K562 (cell line): Measurements from ENCODE around the gene PPP1R13L. TPM values are rescaled to one million over a fixed set of nuclear protein-coding genes. Genes with fewer than 3 reads are reported as not detected.

Experiments
- ARHGAP35 ChIP-seq: fragments of 450-650 bp; IDR thresholded peaks from 2 replicates; pipeline ENCODE4 v1.6.1; 2018; ENCODE audit not compliant: partially characterized antibody
- ARID1B ChIP-seq: fragments of 450-650 bp; IDR thresholded peaks from 2 replicates; pipeline ENCODE4 v1.6.1; 2016; ENCODE audit warnings: antibody characterized with exemption, mild to moderate bottlenecking, inconsistent platforms
- CXXC5 ChIP-seq: fragments of 250-450 bp; sonication (Bioruptor Pico); IDR thresholded peaks from 2 replicates; pipeline ENCODE4 v1.8.0; 2022; ENCODE audit warnings: inconsistent platforms, mild to moderate bottlenecking, moderate library complexity
- FOXA1 ChIP-seq: fragments of 450-650 bp; IDR thresholded peaks from 2 replicates; pipeline ENCODE4 v1.6.1; 2016; ENCODE audit warnings: mild to moderate bottlenecking, borderline replicate concordance
- HDGF ChIP-seq: fragments of 450-650 bp; IDR thresholded peaks from 2 replicates; pipeline ENCODE4 v1.6.1; 2016
- JUND ChIP-seq, 2 experiments: IDR thresholded peaks; 2 replicates in 1 of 2; 3 replicates in 1 of 2; pipeline ENCODE4 v1.6.1; 2011; ENCODE audit warnings: borderline replicate concordance in 2 of 2, low read depth in 2 of 2, low read length in 2 of 2, improper control_type of control experiment in 1 of 2, missing biosample characterization in 1 of 2, missing genetic modification characterization in 1 of 2, missing genetic modification reagents in 1 of 2
- KLF13 ChIP-seq: fragments of 450-650 bp; IDR thresholded peaks from 2 replicates; pipeline ENCODE4 v1.6.1; 2016; ENCODE audit warnings: missing genetic modification characterization, low read depth, mild to moderate bottlenecking, missing compliant biosample characterization, moderate library complexity, borderline replicate concordance
- MED1 ChIP-seq: sonication (generic); formaldehyde crosslinking; IDR thresholded peaks from 2 replicates; pipeline ENCODE4 v1.8.1; 2023; ENCODE audit warnings: missing genetic modification reagents, borderline replicate concordance
- PHB2 ChIP-seq: fragments of 450-650 bp; IDR thresholded peaks from 2 replicates; pipeline ENCODE4 v1.6.1; 2017; ENCODE audit warnings: low read depth
- POU5F1 ChIP-seq: fragments of 150-350 bp; IDR thresholded peaks from 2 replicates; pipeline ENCODE4 v1.6.1; 2014; ENCODE audit warnings: borderline replicate concordance, low read length, low read depth, mild to moderate bottlenecking; ENCODE audit not compliant: partially characterized antibody
- RBBP5 ChIP-seq: fragments of 200-600 bp; sonication (generic); IDR thresholded peaks from 2 replicates; pipeline ENCODE4 v1.6.1; 2012; ENCODE audit warnings: borderline replicate concordance, mild to moderate bottlenecking, low read length, control low read depth, inconsistent platforms; ENCODE audit not compliant: insufficient read depth, poor library complexity, severe bottlenecking
- SMAD2 ChIP-seq: fragments of 150-350 bp; IDR thresholded peaks from 2 replicates; pipeline ENCODE4 v1.6.1; 2014; ENCODE audit warnings: low read depth, mild to moderate bottlenecking, low read length
- SP2 ChIP-seq: IDR thresholded peaks from 2 replicates; pipeline ENCODE4 v1.6.1; 2011; ENCODE audit warnings: mild to moderate bottlenecking, low read depth, low read length, moderate library complexity; ENCODE audit not compliant: poor library complexity, severe bottlenecking; ENCODE audit errors: extremely low read depth
- XRCC4 ChIP-seq: IDR thresholded peaks from one replicate; pipeline ENCODE4 v1.6.1; 2011; ENCODE audit not compliant: insufficient read depth, insufficient read length; ENCODE audit errors: extremely low read depth
- ZNF354B ChIP-seq: fragments of 250-450 bp; sonication (Bioruptor Pico); IDR thresholded peaks from 2 replicates; pipeline ENCODE4 v1.4.0; 2020
- ZSCAN32 ChIP-seq: fragments of 450-650 bp; formaldehyde crosslinking; IDR thresholded peaks from 2 replicates; pipeline ENCODE4 v1.4.0; 2020; ENCODE audit warnings: mild to moderate bottlenecking, moderate library complexity
- polyA plus RNA-seq, 8 experiments: library from polyadenylated mRNA; depleted of rRNA in 4 of 8; stranded (reverse) in 5 of 8; unstranded in 3 of 8; fragments of >200 nt; fragmentation: Nextera tagmentation in 2 of 8; fragmentation: Illumina TruSeq in 1 of 8; extraction: Ambion mirVana in 2 of 8; extraction: Trizol in 1 of 8; gene quantifications; 2 replicates each; pipeline versions ENCODE4 v1.2.1 to v1.2.3, GENCODE V29; 2011 to 2014; ENCODE audit warnings: inconsistent platforms in 1 of 8, missing spikeins in 1 of 8
- total RNA-seq, 7 experiments: library from RNA; depleted of rRNA in 6 of 7; stranded (reverse); fragments of >200 nt in 6 of 7; fragmentation: Illumina TruSeq in 2 of 7; extraction: Trizol in 2 of 7; gene quantifications; 2 replicates each; pipeline versions ENCODE4 v1.2.1 to v1.2.3, GENCODE V29; 2011 to 2021; ENCODE audit warnings: low replicate concordance in 1 of 7
- TF ChIP-seq, protein P1 (sequence below): fragments of 250-450 bp; sonication (Bioruptor Pico); IDR thresholded peaks from 2 replicates; pipeline ENCODE4 v1.8.0; 2022; ENCODE audit warnings: moderate library complexity, mild to moderate bottlenecking, inconsistent platforms
- TF ChIP-seq, protein P2 (sequence below): sonication (generic); formaldehyde crosslinking; IDR thresholded peaks from 2 replicates; pipeline ENCODE4 v1.4.0; 2020; ENCODE audit warnings: mild to moderate bottlenecking, missing genetic modification reagents
- TF ChIP-seq, protein P3 (sequence below): fragments of 250-450 bp; sonication (Bioruptor Pico); IDR thresholded peaks from 2 replicates; pipeline ENCODE4 v1.4.0; 2020; ENCODE audit warnings: mild to moderate bottlenecking

Gene PPP1R13L
- total and polyA plus RNA-seq, 9 of the 15 experiments (the other 6 are each of a cell fraction or from before 2014, with no cell fraction given) = 0.32 to 6.7 (median 2.0) TPM

DNA sequence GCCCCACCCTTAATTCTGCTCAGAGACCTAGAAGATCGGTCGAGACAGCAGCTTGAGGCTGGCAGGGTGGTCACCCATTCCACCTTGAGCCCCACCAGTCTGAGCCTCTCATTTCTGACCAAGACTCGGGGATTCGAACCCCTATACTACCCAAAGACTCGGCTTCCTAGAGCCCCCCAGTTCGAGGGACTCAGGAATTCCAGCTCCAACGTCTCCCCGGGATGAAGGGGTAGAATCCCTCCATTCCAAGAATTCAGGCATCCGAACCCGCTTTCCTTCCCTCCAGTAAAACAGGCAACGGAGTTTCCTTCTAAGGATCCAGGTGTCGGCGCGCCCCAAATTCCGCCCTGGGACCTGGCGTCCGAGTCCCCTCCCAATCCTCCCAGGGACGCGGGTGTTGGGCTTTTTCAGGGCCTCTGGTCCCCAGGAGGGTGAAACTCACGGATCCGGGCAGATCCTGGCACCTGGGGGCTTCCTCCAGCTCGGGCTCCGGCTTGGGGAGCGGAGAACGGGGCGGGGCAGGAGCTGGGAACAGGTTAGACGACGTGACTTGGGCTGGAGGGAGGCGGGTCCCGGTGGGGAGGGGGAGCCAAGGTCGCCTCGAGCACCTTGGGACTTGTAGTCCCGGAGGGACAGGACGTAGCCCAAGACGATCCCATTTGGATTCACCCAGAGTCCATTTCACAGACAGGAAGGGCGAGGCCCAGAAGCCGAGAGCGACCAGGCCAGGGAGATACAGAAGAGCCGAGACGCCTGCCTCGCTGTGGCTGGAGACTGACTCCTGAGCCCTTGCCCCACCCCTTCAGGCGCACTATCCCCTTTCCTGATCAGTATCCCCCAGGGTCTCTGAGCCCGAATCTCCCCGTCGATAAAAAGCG, at the start of gene PPP1R13L (continued):
- no peak for TF ChIP-seq SP2
- no peak for TF ChIP-seq SMAD2
- no peak for TF ChIP-seq JUND (IDR thresholded peaks at IDR 0.05; ENCODE audit: borderline replicate concordance, low read depth, low read length)
- no peak; the same call in 2 of the 3 replicates for TF ChIP-seq JUND (tag; IDR thresholded peaks at IDR 0.05; ENCODE audit: borderline replicate concordance, low read depth, low read length)
- TF ChIP-seq ARHGAP35 = no peak
- no peak for TF ChIP-seq XRCC4
- no peak for TF ChIP-seq MED1 (CRISPR knock-in tag)
- TF ChIP-seq KLF13 (tag) = peak; percentile 66; the same call in 1 of the 2 replicates
- TF ChIP-seq ARID1B = no peak
- TF ChIP-seq POU5F1 = no peak
- TF ChIP-seq PHB2 = no peak
- TF ChIP-seq, protein P1, sequence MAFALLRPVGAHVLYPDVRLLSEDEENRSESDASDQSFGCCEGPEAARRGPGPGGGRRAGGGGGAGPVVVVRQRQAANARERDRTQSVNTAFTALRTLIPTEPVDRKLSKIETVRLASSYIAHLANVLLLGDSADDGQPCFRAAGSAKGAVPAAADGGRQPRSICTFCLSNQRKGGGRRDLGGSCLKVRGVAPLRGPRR (CRISPR knock-in tag) = no peak
- TF ChIP-seq RBBP5 = no peak
- TF ChIP-seq HDGF = 0 out of 2 replicates have a peak, but pooled peaks have one; percentile 75
- TF ChIP-seq, protein P2, sequence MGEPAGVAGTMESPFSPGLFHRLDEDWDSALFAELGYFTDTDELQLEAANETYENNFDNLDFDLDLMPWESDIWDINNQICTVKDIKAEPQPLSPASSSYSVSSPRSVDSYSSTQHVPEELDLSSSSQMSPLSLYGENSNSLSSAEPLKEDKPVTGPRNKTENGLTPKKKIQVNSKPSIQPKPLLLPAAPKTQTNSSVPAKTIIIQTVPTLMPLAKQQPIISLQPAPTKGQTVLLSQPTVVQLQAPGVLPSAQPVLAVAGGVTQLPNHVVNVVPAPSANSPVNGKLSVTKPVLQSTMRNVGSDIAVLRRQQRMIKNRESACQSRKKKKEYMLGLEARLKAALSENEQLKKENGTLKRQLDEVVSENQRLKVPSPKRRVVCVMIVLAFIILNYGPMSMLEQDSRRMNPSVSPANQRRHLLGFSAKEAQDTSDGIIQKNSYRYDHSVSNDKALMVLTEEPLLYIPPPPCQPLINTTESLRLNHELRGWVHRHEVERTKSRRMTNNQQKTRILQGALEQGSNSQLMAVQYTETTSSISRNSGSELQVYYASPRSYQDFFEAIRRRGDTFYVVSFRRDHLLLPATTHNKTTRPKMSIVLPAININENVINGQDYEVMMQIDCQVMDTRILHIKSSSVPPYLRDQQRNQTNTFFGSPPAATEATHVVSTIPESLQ = no peak
- no peak for TF ChIP-seq ZSCAN32 (CRISPR knock-in tag)
- TF ChIP-seq FOXA1 = no peak
- TF ChIP-seq CXXC5 (CRISPR knock-in tag) = peak; percentile 61
- TF ChIP-seq ZNF354B (CRISPR knock-in tag) = no peak
- TF ChIP-seq, protein P3, sequence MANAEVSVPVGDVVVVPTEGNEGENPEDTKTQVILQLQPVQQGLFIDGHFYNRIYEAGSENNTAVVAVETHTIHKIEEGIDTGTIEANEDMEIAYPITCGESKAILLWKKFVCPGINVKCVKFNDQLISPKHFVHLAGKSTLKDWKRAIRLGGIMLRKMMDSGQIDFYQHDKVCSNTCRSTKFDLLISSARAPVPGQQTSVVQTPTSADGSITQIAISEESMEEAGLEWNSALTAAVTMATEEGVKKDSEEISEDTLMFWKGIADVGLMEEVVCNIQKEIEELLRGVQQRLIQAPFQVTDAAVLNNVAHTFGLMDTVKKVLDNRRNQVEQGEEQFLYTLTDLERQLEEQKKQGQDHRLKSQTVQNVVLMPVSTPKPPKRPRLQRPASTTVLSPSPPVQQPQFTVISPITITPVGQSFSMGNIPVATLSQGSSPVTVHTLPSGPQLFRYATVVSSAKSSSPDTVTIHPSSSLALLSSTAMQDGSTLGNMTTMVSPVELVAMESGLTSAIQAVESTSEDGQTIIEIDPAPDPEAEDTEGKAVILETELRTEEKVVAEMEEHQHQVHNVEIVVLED (CRISPR knock-in tag) = no peak
